Measurements from ENCODE around the gene FYN. TPM values are rescaled to one million over a fixed set of nuclear protein-coding genes. Genes with fewer than 3 reads are reported as not detected.

Gene FYN
- total RNA-seq, 1 experiment from 2014 or later = 18.5 TPM

DNA sequence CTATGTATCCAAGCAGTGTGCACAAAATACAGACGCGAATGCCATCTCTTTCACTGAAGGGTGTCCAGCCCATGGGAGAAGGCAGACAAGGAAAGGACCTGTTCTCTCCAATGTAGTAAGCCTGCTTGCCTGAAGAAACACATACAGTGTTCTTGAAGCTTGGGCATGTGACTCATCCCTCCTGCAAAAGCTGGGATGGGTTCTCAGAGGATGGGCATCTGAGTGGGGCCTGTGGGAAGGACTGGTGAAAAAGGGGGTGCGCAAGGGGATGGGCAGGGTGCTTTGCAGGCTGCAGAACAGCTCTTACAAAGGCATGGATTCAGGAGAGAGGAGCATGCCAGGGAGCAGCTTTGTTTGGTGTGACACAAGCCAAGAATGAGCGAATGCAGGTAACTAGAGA lies 128.1 kb downstream of the FYN start:
- CTCF ChIA-PET = no interaction called here
- H3K4me1 ChIP-seq (ENCODE audit: control insufficient read depth in 1 of 2, insufficient read depth in 2 of 2, low read length in 2 of 2) = no peaks in the 10 kb centered on the region
- no peak overlapping the region for H3K4me3 ChIP-seq (replicated peaks in 1 of 2; ENCODE audit: low read depth in 1 of 2, low read length in 2 of 2)
- no peaks in the 10 kb centered on the region for H3K27me3 ChIP-seq (ENCODE audit: insufficient read depth, low read length)
- POLR2A ChIA-PET = no interaction called here
- no peak overlapping the region for H3K4me2 ChIP-seq (ENCODE audit: low read length)
- no peak overlapping the region for H3K27ac ChIP-seq (ENCODE audit: low read depth, low read length)
- DNase-seq (ENCODE audit: low read depth, low spot score) = no peak
- no peak overlapping the region for H3K9ac ChIP-seq (ENCODE audit: low read length)
- TF ChIP-seq CEBPB (IDR thresholded peaks at IDR 0.05; ENCODE audit: low read depth) = no peak
- no peak for TF ChIP-seq RAD21 (IDR thresholded peaks at IDR 0.05; ENCODE audit: low read depth)
- TF ChIP-seq POLR2A (IDR thresholded peaks at IDR 0.05; ENCODE audit: borderline replicate concordance, extremely low read depth, insufficient read depth, insufficient read length) = no peak
- TF ChIP-seq YY1 (IDR thresholded peaks at IDR 0.05; ENCODE audit: extremely low read depth, insufficient replicate concordance, low read depth, low read length) = no peak
- TF ChIP-seq EZH2phosphoT487 (IDR thresholded peaks at IDR 0.05; ENCODE audit: borderline replicate concordance) = no peak
- TF ChIP-seq, protein P1, sequence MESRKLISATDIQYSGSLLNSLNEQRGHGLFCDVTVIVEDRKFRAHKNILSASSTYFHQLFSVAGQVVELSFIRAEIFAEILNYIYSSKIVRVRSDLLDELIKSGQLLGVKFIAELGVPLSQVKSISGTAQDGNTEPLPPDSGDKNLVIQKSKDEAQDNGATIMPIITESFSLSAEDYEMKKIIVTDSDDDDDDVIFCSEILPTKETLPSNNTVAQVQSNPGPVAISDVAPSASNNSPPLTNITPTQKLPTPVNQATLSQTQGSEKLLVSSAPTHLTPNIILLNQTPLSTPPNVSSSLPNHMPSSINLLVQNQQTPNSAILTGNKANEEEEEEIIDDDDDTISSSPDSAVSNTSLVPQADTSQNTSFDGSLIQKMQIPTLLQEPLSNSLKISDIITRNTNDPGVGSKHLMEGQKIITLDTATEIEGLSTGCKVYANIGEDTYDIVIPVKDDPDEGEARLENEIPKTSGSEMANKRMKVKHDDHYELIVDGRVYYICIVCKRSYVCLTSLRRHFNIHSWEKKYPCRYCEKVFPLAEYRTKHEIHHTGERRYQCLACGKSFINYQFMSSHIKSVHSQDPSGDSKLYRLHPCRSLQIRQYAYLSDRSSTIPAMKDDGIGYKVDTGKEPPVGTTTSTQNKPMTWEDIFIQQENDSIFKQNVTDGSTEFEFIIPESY (IDR thresholded peaks at IDR 0.05; ENCODE audit: extremely low read depth, insufficient replicate concordance, low read length) = no peak
- TF ChIP-seq JUND (IDR thresholded peaks at IDR 0.05) = no peak
- no peak for TF ChIP-seq ZFX (IDR thresholded peaks at IDR 0.05)
- TF ChIP-seq, protein P2, sequence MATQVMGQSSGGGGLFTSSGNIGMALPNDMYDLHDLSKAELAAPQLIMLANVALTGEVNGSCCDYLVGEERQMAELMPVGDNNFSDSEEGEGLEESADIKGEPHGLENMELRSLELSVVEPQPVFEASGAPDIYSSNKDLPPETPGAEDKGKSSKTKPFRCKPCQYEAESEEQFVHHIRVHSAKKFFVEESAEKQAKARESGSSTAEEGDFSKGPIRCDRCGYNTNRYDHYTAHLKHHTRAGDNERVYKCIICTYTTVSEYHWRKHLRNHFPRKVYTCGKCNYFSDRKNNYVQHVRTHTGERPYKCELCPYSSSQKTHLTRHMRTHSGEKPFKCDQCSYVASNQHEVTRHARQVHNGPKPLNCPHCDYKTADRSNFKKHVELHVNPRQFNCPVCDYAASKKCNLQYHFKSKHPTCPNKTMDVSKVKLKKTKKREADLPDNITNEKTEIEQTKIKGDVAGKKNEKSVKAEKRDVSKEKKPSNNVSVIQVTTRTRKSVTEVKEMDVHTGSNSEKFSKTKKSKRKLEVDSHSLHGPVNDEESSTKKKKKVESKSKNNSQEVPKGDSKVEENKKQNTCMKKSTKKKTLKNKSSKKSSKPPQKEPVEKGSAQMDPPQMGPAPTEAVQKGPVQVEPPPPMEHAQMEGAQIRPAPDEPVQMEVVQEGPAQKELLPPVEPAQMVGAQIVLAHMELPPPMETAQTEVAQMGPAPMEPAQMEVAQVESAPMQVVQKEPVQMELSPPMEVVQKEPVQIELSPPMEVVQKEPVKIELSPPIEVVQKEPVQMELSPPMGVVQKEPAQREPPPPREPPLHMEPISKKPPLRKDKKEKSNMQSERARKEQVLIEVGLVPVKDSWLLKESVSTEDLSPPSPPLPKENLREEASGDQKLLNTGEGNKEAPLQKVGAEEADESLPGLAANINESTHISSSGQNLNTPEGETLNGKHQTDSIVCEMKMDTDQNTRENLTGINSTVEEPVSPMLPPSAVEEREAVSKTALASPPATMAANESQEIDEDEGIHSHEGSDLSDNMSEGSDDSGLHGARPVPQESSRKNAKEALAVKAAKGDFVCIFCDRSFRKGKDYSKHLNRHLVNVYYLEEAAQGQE (IDR thresholded peaks at IDR 0.05; ENCODE audit: low read depth) = no peak
- no peak for TF ChIP-seq SP1 (IDR thresholded peaks at IDR 0.05; ENCODE audit: low read depth)
- TF ChIP-seq, protein P3, sequence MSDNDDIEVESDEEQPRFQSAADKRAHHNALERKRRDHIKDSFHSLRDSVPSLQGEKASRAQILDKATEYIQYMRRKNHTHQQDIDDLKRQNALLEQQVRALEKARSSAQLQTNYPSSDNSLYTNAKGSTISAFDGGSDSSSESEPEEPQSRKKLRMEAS (IDR thresholded peaks at IDR 0.05) = no peak
- TF ChIP-seq EZH2 (IDR thresholded peaks at IDR 0.05) = no peak
- TF ChIP-seq TCF7L2 (IDR thresholded peaks at IDR 0.05; ENCODE audit: borderline replicate concordance, extremely low read depth, insufficient read depth, insufficient read length) = no peak
- TF ChIP-seq, protein P4, sequence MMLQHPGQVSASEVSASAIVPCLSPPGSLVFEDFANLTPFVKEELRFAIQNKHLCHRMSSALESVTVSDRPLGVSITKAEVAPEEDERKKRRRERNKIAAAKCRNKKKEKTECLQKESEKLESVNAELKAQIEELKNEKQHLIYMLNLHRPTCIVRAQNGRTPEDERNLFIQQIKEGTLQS (IDR thresholded peaks at IDR 0.05) = no peak
- no peak for TF ChIP-seq SRF (IDR thresholded peaks at IDR 0.05; ENCODE audit: low read depth)
- no peak for TF ChIP-seq EGR1 (IDR thresholded peaks at IDR 0.05; ENCODE audit: low read depth)
- no peak for TF ChIP-seq CBX3 (IDR thresholded peaks at IDR 0.05; ENCODE audit: low read depth)
- TF ChIP-seq ELF1 (IDR thresholded peaks at IDR 0.05; ENCODE audit: borderline replicate concordance, low read depth) = no peak
- TF ChIP-seq, protein P5, sequence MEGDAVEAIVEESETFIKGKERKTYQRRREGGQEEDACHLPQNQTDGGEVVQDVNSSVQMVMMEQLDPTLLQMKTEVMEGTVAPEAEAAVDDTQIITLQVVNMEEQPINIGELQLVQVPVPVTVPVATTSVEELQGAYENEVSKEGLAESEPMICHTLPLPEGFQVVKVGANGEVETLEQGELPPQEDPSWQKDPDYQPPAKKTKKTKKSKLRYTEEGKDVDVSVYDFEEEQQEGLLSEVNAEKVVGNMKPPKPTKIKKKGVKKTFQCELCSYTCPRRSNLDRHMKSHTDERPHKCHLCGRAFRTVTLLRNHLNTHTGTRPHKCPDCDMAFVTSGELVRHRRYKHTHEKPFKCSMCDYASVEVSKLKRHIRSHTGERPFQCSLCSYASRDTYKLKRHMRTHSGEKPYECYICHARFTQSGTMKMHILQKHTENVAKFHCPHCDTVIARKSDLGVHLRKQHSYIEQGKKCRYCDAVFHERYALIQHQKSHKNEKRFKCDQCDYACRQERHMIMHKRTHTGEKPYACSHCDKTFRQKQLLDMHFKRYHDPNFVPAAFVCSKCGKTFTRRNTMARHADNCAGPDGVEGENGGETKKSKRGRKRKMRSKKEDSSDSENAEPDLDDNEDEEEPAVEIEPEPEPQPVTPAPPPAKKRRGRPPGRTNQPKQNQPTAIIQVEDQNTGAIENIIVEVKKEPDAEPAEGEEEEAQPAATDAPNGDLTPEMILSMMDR (IDR thresholded peaks at IDR 0.05 in 2 of 3, conservative IDR thresholded peaks at IDR 0.05 in 1 of 3; ENCODE audit: borderline replicate concordance in 1 of 3, insufficient read depth in 1 of 3, low read depth in 2 of 3, low read length in 2 of 3) = no peak
- ATAC-seq = no peak
- H3K36me3 ChIP-seq (ENCODE audit: control insufficient read depth in 1 of 2, insufficient read depth in 2 of 2, low read length in 2 of 2) = no peaks in the 10 kb centered on the region
- H3K9me2 ChIP-seq (ENCODE audit: insufficient read depth) = no peaks in the 10 kb centered on the region
- intact Hi-C loops (cut with micrococcal nuclease) = no loop called here
- no peaks in the 10 kb centered on the region for H4K20me1 ChIP-seq (ENCODE audit: insufficient read depth)
- H3K79me2 ChIP-seq (ENCODE audit: insufficient read depth, low read length) = no peaks in the 10 kb centered on the region
- no peak overlapping the region for H2AFZ ChIP-seq (ENCODE audit: low read depth, low read length, poor library complexity, severe bottlenecking)
- H3K9me3 ChIP-seq (ENCODE audit: control insufficient read depth in 1 of 2, insufficient read depth in 1 of 2, low read depth in 1 of 2, low read length in 2 of 2) = no peaks in the 10 kb centered on the region
- RAD21 ChIA-PET (ENCODE audit: low non-redundant PET in 1 of 2, low total read pairs in 2 of 2, uncharacterized antibody in 2 of 2, unreplicated experiment in 2 of 2) = no interaction called here
- BruUV-seq (replicated peaks) = no TSS peak
